HG03135 (cell line): ENCODE results near the gene RHO.

Experiments
- ATAC-seq: cut with Tn5 transposase; IDR thresholded peaks from one replicate; pipeline ENCODE4 v1.9.1; 2021; ENCODE audit warnings: mild to moderate bottlenecking, moderate library complexity; ENCODE audit not compliant: unreplicated experiment

Gene RHO

GRCh38 chr3:129576514-129577352, 48.3 kb downstream of the RHO start:
- peak; percentile 44 for ATAC-seq

GRCh38 chr3:129577366-129577765, 48.9 kb downstream of the RHO start:
- ATAC-seq: no peak

- peak; percentile 56 for ATAC-seq
These were observed 49.7 kb downstream of the RHO start for GRCh38 chr3:129577925-129578786.

- no peak for ATAC-seq
These were observed 51.6 kb downstream of the RHO start for GRCh38 chr3:129579991-129580390.

DNA sequence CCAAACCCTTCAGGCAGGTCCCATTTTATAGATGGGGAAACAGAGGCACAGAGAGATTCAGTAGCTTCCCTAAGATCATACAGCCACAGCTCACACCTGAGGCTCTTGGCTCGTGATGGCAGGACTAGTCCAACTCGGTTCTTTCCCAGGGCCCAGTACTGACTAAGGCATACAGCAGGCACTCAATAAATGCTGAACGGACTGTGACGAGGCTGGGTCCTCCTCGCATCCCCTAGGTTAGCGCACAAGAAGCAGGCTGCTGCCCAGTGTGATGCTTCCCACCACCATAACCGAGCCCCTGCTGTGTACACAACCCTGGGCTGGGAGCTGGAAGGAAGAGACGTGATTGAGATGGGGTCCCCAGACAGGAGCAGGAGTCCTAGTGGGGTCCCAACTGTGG, 53.2 kb downstream of the RHO start:
- ATAC-seq: no peak

GRCh38 chr3:129582799-129583198, 54.4 kb downstream of the RHO start:
- no peak for ATAC-seq

- no peak for ATAC-seq
These were observed 54.9 kb downstream of the RHO start for GRCh38 chr3:129583289-129583688.

DNA sequence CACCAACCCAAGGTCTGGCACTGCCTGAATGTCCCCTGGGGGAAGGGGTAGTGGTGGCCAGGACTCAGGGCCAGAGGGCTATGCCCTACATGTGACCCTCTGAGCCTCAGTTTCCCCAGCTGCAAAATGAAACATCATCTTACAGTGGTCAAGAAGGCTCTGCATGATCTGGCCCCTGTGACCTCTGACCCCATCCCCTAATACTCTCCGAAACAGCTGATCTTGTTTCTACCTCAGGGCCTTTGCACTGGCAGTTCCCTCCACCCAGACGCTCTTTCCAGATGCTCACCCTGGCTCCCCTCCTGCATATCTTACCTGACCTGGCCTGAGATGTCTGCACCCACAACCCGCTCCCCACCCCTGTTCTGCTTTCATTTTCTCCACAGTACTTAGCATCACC, 56.2 kb downstream of the RHO start:
- no peak for ATAC-seq
